GM12891 (cell line): ENCODE data around the gene PPT2.
A peak's percentile ranks its signal among the peaks of the same experiment; 100 is the strongest.

Experiments
- POLR2A ChIP-seq: IDR thresholded peaks from 2 replicates; pipeline ENCODE4 v1.6.1; 2011; ENCODE audit warnings: low read depth, low read length, control low read depth
- POLR2AphosphoS5 ChIP-seq: IDR thresholded peaks from 2 replicates; pipeline ENCODE4 v1.6.1; 2011; ENCODE audit warnings: low read depth, low read length, control low read depth
- POU2F2 ChIP-seq: IDR thresholded peaks from 2 replicates; pipeline ENCODE4 v1.6.1; 2011; ENCODE audit warnings: low read depth, mild to moderate bottlenecking, control low read depth, low read length, moderate library complexity
- SPI1 ChIP-seq: IDR thresholded peaks from 2 replicates; pipeline ENCODE4 v1.6.1; 2011; ENCODE audit warnings: low read depth, low read length, control low read depth
- TAF1 ChIP-seq: IDR thresholded peaks from 2 replicates; pipeline ENCODE4 v1.6.1; 2011; ENCODE audit warnings: low read depth, low read length, control low read depth

DNA sequence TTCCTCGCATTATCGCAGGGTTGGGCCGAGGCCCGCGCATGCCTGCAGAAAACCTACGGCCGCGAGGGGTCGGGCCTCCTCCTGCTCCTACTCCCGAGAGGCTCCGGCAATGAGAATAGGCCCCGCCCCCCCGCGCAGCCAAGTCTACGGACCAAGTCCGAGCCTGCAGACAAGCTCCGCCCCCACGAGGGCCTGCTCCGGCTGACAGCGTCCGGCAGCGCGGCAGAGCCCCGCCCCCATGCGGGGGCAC is 41.6 kb downstream of the PPT2 start:
- TF ChIP-seq POLR2AphosphoS5, result no peak
- no peak for TF ChIP-seq TAF1
- TF ChIP-seq POLR2A, result no peak
- TF ChIP-seq SPI1, result no peak
- TF ChIP-seq POU2F2, result 0 out of 2 replicates have a peak, but pooled peaks have one; percentile 1
